Prostate gland (tissue), 2 donors: ENCODE measurements around the gene ACVR2B. TPM values are rescaled to one million over a fixed set of nuclear protein-coding genes. Genes with fewer than 3 reads are reported as not detected.

ENCODE experiments used
- DNase-seq: peaks from one replicate; pipeline ENCODE4 v3.0.0-alpha.2; 2019; ENCODE audit warnings: low spot score
- H3K27ac ChIP-seq, 2 donors: fragments of 200-600 bp; sonication (generic); 2 replicates each; pipeline ENCODE4 v1.5.1; 2017 to 2019
- H3K27me3 ChIP-seq: fragments of 200-600 bp; sonication (generic); replicated peaks from 2 replicates; pipeline ENCODE4 v1.5.1; 2019; ENCODE audit not compliant: insufficient read depth
- H3K36me3 ChIP-seq, 2 donors: fragments of 200-600 bp; sonication (generic); 1 replicate in 1 of 2; 2 replicates in 1 of 2; pipeline versions ENCODE4 v1.5.1 to v1.8.1; 2017 to 2019
- H3K4me1 ChIP-seq: fragments of 200-600 bp; sonication (generic); replicated peaks from 2 replicates; pipeline ENCODE4 v1.5.1; 2019
- H3K4me3 ChIP-seq, 2 donors: fragments of 200-600 bp; sonication (generic); 2 replicates each; pipeline ENCODE4 v1.5.1; 2017 to 2019
- H3K9me3 ChIP-seq: fragments of 200-600 bp; sonication (generic); 2 replicates; pipeline ENCODE4 v1.5.1; 2017
- CTCF ChIP-seq, 4 experiments: fragments of 200-600 bp in 2 of 4; fragments of 450-650 bp in 2 of 4; sonication (generic) in 2 of 4; IDR thresholded peaks; 1 replicate in 3 of 4; 2 replicates in 1 of 4; pipeline ENCODE4 v1.5.1; 2016 to 2019; ENCODE audit warnings: antibody characterized with exemption in 4 of 4, mild to moderate bottlenecking in 2 of 4, moderate library complexity in 2 of 4
- POLR2A ChIP-seq: fragments of 450-650 bp; IDR thresholded peaks from one replicate; pipeline ENCODE4 v1.6.1; 2016; ENCODE audit warnings: antibody characterized with exemption, mild to moderate bottlenecking
- POLR2AphosphoS5 ChIP-seq: sonication (generic); formaldehyde crosslinking; IDR thresholded peaks from one replicate; pipeline ENCODE4 v1.6.1; 2017; ENCODE audit warnings: antibody characterized with exemption
- WGBS: methylation state at CpG from one replicate; pipeline ENCODE4 v1.1.5; 2018; 5-methylcytosine and 5-hydroxymethylcytosine counted together
- intact Hi-C: fragments of 100-400 bp; cut with DNase I; formaldehyde crosslinking; loops from one replicate; pipeline ENCODE4 v1.14.2; 2022
- total RNA-seq, 2 donors: library from RNA; depleted of rRNA; stranded (reverse); fragments of >200 nt; gene quantifications; one replicate each; pipeline ENCODE4 v1.1.0, GENCODE V29; 2016

ACVR2B gene
- total RNA-seq, 2 donors from 2014 or later = 5.8 to 24.3 TPM

GRCh38 chr3:38489766-38490165 is 36.1 kb downstream of the ACVR2B start:
- TF ChIP-seq CTCF (IDR thresholded peaks at IDR 0.05) (no peak), POLR2AphosphoS5 (no peak), POLR2A (no peak)
- no peak for DNase-seq
- Histone ChIP-seq H3K4me3 (no peak overlapping the region), H3K36me3 (no peaks in the 10 kb centered on the region), H3K27me3 (no peaks in the 10 kb centered on the region), H3K9me3 (no peaks in the 10 kb centered on the region), H3K27ac (no peak overlapping the region), H3K4me1 (no peaks in the 10 kb centered on the region)
- intact Hi-C loops = loop anchor here (5.0 to 10.0 kb wide), 2 partner anchors 32 to 355 kb away; partner anchors contain the start of genes ACAA1 and MYD88
- WGBS = 75% methylated on average over 2 of the region's 2 CpGs

DNA sequence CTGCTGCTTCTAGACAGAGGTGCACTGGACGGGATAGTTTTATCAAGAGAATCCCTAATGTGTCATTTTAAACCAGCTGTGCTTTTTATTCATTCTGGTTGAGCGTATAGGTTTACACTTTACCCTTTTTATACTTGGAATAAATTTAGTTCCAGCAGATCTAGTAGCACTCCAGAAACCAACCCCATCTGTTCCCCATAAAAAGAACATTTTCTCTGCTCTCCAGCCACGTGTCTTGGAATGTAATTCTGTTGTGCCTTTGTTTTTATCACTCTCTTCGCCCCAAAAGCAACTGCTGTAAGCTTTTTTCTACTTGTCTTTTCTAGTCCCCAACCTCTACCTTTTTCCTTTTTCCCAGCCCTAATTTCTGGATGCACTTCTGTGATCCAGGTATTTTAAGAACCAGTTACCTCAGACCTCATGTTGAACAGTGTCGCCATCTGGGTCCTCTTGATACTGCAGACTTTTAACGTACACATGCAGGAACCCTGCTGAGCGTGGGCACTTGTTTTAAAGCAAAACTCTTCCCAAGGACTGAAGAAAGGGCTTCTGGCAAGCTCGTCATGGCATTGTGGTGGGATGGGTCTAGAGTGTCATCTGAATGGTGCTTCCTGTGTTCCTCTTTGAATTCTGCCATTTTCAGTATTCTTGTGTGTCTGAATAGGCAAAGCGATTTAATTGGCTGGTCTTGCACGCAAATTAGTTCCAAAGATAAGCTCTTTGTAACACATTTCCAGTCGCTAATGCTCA is 36.8 kb downstream of the ACVR2B start:
- Histone ChIP-seq H3K27ac (no peak overlapping the region), H3K9me3 (no peaks in the 10 kb centered on the region), H3K4me1 (no peaks in the 10 kb centered on the region), H3K27me3 (no peaks in the 10 kb centered on the region), H3K4me3 (no peak overlapping the region), H3K36me3 (no peaks in the 10 kb centered on the region)
- intact Hi-C loops = loop anchor here (5.0 kb wide), 1 partner anchor 33 kb away; no protein-coding TSS in a partner anchor
- no peak for TF ChIP-seq CTCF (IDR thresholded peaks at IDR 0.05)
- no peak for TF ChIP-seq POLR2A
- TF ChIP-seq POLR2AphosphoS5 = no peak
- 75% methylated on average over 11 of the region's 11 CpGs for WGBS
- DNase-seq = no peak

- intact Hi-C loops = loop anchor here (5.0 kb wide), 1 partner anchor 34 kb away; no protein-coding TSS in a partner anchor
- Histone ChIP-seq H3K4me1 (no peaks in the 10 kb centered on the region), H3K9me3 (no peaks in the 10 kb centered on the region), H3K36me3 (no peaks in the 10 kb centered on the region), H3K27ac (no peak overlapping the region), H3K4me3 (no peak overlapping the region), H3K27me3 (no peaks in the 10 kb centered on the region)
- WGBS = 94% methylated on average over 6 of the region's 6 CpGs
- no peak for TF ChIP-seq POLR2AphosphoS5
- no peak for TF ChIP-seq POLR2A
- no peak for DNase-seq
These were observed 37.5 kb downstream of the ACVR2B start for GRCh38 chr3:38491215-38491614.

DNA sequence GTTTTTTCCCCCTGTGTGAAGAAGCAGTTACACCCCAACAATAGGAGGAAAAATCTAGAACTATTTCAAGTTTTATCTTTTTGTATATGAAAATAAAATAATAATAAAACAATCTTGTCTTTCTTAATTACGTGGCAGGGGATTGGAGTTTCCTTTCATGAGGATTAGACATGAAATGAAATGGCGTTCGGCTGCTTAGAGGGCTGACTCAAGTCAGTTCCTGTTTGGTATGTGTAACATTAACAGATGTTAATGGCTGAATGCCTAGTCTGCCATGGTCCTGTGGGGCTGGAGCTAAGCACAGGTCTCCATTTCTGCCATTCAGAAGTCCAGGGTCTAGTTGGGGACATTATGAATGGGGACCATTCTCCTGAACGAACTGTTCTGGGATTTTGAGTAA is 39.3 kb downstream of the ACVR2B start:
- H3K9me3 ChIP-seq = no peaks in the 10 kb centered on the region
- H3K27ac ChIP-seq = no peak overlapping the region
- intact Hi-C loops = loop anchor here (5.0 kb wide), 1 partner anchor 36 kb away; no protein-coding TSS in a partner anchor
- no peak for DNase-seq
- 60% methylated on average over 4 of the region's 4 CpGs for WGBS
- TF ChIP-seq POLR2A (no peak), CTCF (IDR thresholded peaks at IDR 0.05) (no peak), POLR2AphosphoS5 (no peak)
- no peak overlapping the region for H3K4me3 ChIP-seq
- H3K27me3 ChIP-seq = no peaks in the 10 kb centered on the region
- H3K4me1 ChIP-seq = no peaks in the 10 kb centered on the region
- H3K36me3 ChIP-seq = no peaks in the 10 kb centered on the region

DNA sequence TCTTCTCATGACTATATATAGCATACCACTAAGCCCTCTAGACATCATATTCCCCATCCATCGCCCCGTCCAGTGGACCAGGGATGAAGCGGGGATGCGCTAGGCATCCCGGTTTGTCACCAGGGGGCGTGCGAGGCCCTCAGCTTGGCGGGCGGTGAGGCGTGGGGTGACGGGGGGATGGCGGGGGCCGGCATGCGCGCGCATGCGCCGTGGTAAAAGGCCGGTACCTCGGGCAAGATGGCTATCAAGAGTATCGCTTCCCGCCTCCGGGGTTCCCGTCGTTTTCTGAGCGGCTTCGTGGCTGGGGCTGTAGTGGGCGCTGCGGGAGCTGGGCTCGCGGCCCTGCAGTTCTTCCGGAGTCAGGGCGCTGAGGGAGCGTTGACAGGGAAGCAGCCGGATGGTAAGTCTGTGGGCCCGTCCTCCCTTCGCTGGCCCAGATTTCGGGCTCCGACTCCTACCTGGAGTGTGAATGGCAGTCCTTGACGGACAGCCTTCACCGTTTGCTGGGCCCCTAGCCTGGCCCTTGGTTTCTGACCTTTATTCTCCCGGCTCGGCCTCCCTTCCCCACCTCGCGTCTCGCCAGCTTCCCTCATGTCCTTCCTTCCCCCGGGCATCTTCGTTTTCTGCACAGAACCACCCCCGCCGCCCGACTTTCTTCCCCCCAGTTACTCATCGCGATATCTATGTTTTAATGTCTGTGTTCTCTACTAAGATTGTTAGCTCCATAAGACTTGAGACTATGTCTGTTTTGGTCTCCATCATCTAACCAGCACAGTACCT is 42.6 kb downstream of the ACVR2B start, which contains the start of gene EXOG:
TSS of gene EXOG (plus strand) at position 210 of the 780 bp plus-strand sequence. CDS start at position 238, 28 bp downstream.
- DNase-seq = peak; percentile 87
- Histone ChIP-seq H3K27me3 (no peaks in the 10 kb centered on the region), H3K4me3 (peak within 1 kb of the TSS; percentile 57 to 68), H3K27ac (peak within 1 kb of the TSS; percentile 75 to 78), H3K4me1 (no peaks in the 10 kb centered on the region), H3K36me3 (no peaks in the 10 kb centered on the region), H3K9me3 (no peaks in the 10 kb centered on the region)
- intact Hi-C loops = loop anchor here (5.0 kb wide), 1 partner anchor 149 kb away; the partner anchor contains the start of gene XYLB
- WGBS = under 1% methylated on average over 52 of the region's 53 CpGs
- TF ChIP-seq CTCF (IDR thresholded peaks at IDR 0.05) (peak; percentile 81 to 99 (median 90)), POLR2AphosphoS5 (peak; percentile 76), POLR2A (peak; percentile 29)
